Activated B cell treated with CpG ODN at 0.5 μM for 24 hours (primary cell): Measurements from ENCODE around the gene DSCAM. TPM values are rescaled to one million over a fixed set of nuclear protein-coding genes. Genes with fewer than 3 reads are reported as not detected.

Experiments used
- ATAC-seq: fragments of 200-7000 bp; cut with Tn5 transposase; one replicate; pipeline ENCODE4 v1.10.0; 2021; ENCODE audit warnings: low read depth, mild to moderate bottlenecking, moderate library complexity
- CTCF ChIA-PET: fragments of 350-600 bp; sonication (Branson Sonifier 250); formaldehyde crosslinking; loops from one replicate; lab custom pipeline; 2021; ENCODE audit warnings: antibody characterized with exemption; lab: Charles Lee
- POLR2A ChIA-PET: fragments of 350-600 bp; sonication (Branson Sonifier 250); formaldehyde crosslinking; loops from one replicate; lab custom pipeline; 2021; ENCODE audit warnings: antibody characterized with exemption; lab: Charles Lee
- DNase-seq: peaks from one replicate; pipeline ENCODE4 v3.0.0; 2022
- H3K27ac Mint-ChIP-seq: one replicate; pipeline ENCODE4 v1.8.0; 2020; ENCODE audit warnings: mixed read lengths
- H3K27me3 Mint-ChIP-seq: one replicate; pipeline ENCODE4 v1.8.0; 2021; ENCODE audit warnings: mixed read lengths
- H3K36me3 Mint-ChIP-seq: one replicate; pipeline ENCODE4 v1.8.0; 2021; ENCODE audit warnings: low read depth, mixed read lengths
- H3K4me1 Mint-ChIP-seq: one replicate; pipeline ENCODE4 v1.8.0; 2021; ENCODE audit warnings: mixed read lengths
- H3K4me3 Mint-ChIP-seq: one replicate; pipeline ENCODE4 v1.8.0; 2020; ENCODE audit warnings: mild to moderate bottlenecking, mixed read lengths
- H3K9me3 Mint-ChIP-seq: one replicate; pipeline ENCODE4 v1.8.0; 2020; ENCODE audit warnings: mixed read lengths
- CTCF ChIP-seq: fragments of 200-600 bp; IDR thresholded peaks from one replicate; pipeline ENCODE4 v1.8.0; 2022; ENCODE audit warnings: antibody characterized with exemption, mild to moderate bottlenecking
- intact Hi-C: fragments of 100-400 bp; cut with micrococcal nuclease; formaldehyde crosslinking; loops from one replicate; pipeline ENCODE4 v1.15.1; 2024
- total RNA-seq: library from RNA; stranded (reverse); gene quantifications from 2 replicates; pipeline ENCODE4 v1.2.3, GENCODE V29; 2022

DSCAM gene
- total RNA-seq, 1 donor from 2014 or later = not detected

DNA sequence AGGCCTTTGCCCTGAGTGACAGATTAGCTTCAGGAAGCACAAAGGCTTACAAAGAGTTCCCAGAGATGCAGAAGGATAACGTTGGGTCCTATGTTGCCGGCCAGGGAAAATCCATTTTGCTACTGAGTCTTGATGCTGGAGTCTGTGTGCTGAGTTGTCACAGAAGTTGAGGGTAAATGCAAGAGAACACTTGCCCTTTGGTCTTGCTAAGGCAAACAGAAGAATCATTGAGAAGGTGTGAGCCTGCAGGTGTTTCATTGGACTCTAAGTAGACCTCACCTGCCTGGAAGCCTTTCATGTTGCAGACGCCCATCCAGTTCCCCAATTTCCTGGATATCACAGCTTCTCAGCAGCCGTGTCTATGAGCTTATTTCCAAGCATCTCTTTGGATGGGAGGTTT, 874.5 kb downstream of the DSCAM start:
- ATAC-seq = no peak
- Mint-ChIP-seq H3K4me1 (no peaks in the 10 kb centered on the region), H3K27ac (no peak overlapping the region), H3K4me3 (no peak overlapping the region), H3K36me3 (no peaks in the 10 kb centered on the region), H3K27me3 (no peaks in the 10 kb centered on the region), H3K9me3 (peaks cover 9% of the 10 kb centered on the region)
- intact Hi-C loops = no loop called here
- no peak for TF ChIP-seq CTCF
- ChIA-PET CTCF (no interaction called here), POLR2A (no interaction called here)
- no peak for DNase-seq

- Mint-ChIP-seq H3K27me3 (no peaks in the 10 kb centered on the region), H3K36me3 (no peaks in the 10 kb centered on the region), H3K9me3 (peaks cover 9% of the 10 kb centered on the region), H3K4me3 (no peak overlapping the region), H3K4me1 (no peaks in the 10 kb centered on the region), H3K27ac (no peak overlapping the region)
- no peak for TF ChIP-seq CTCF
- ChIA-PET POLR2A (no interaction called here), CTCF (no interaction called here)
- intact Hi-C loops = no loop called here
- ATAC-seq = no peak
- DNase-seq = no peak
These were observed 875.0 kb downstream of the DSCAM start for GRCh38 chr21:39971956-39972355.

DNA sequence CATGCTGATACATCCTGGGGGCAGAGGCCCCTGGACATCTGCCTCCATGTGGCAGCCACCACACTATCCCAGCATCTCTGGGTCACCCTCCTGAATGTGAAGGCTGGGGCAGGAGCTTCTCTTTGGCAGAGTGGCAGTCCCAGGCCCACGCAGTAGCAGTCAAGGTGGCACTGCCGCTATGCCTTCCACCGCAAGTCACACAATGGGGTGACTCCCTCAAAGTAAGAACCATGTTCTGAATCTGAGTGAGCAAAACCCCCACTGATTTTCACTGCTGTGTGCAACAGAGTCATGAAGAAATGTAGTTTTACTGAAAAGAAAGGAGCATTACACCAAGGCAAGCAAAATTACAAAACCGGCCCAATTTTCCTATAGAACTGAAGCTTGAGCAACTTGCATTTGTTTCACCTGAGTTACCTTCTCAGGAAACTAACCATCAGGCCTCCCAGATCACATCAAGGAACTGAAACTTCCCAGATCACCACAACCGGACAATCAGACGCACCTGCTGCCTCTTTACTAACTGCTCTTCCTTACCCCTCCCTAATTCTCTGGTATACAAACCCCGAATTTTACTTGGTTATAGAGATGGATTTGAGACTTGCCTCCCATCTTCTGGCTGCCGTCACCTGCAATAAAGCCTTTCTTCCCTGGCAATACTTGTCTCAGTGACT, 877.1 kb downstream of the DSCAM start:
- CTCF ChIA-PET = no interaction called here
- Mint-ChIP-seq H3K4me3 (no peak overlapping the region), H3K27me3 (no peaks in the 10 kb centered on the region), H3K27ac (no peak overlapping the region), H3K9me3 (peaks cover 9% of the 10 kb centered on the region), H3K36me3 (no peaks in the 10 kb centered on the region), H3K4me1 (no peaks in the 10 kb centered on the region)
- no peak for ATAC-seq
- DNase-seq = no peak
- intact Hi-C loops = no loop called here
- POLR2A ChIA-PET = no interaction called here
- no peak for TF ChIP-seq CTCF

DNA sequence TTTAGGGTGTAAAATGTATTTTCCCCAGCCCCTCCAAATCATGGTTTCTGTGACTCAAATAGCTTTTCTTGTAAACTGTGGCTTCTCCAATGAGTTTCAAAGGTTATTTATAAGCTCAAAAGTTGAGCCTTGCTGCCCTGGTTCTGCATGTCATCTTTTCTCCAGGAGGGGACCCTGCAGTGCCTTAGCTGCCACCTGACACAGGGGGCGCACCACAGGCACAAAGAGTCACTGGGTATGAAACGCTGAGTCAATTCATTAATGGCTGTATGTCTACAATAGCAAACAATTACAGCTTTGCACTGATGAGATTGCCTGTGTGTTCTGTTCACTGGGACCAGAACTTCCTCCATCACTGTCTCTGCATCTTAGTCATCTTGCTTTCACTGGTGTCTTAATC, 878.9 kb downstream of the DSCAM start:
- no peak overlapping the region for H3K4me3 Mint-ChIP-seq
- no peaks in the 10 kb centered on the region for H3K27me3 Mint-ChIP-seq
- POLR2A ChIA-PET = no interaction called here
- no peaks in the 10 kb centered on the region for H3K4me1 Mint-ChIP-seq
- no peak for TF ChIP-seq CTCF
- no peak overlapping the region for H3K27ac Mint-ChIP-seq
- H3K36me3 Mint-ChIP-seq = no peaks in the 10 kb centered on the region
- DNase-seq (no peak), ATAC-seq (no peak)
- intact Hi-C loops = no loop called here
- H3K9me3 Mint-ChIP-seq = peaks cover 9% of the 10 kb centered on the region
- CTCF ChIA-PET = no interaction called here

DNA sequence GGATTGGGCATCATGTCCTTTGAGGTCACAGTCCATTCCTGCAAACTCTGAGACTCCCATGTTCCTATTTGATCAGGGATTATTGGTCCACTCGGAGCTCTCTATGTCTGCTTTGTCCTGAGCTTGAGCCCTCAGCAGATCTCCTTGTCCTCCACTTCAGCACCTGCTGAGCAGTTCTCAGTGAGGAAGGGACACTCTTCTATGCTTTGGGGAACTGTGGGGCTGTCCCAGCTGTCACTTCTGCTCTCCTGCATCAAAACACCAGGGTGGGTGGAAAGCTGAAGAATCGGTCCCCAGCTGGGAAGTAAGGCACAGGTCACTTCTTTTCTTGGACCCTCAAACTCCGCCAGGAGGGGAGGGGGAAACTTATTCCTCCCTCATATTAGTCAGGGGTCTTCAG, 880.2 kb downstream of the DSCAM start:
- no peaks in the 10 kb centered on the region for H3K27me3 Mint-ChIP-seq
- H3K36me3 Mint-ChIP-seq = no peaks in the 10 kb centered on the region
- no peak for TF ChIP-seq CTCF
- ChIA-PET POLR2A (no interaction called here), CTCF (no interaction called here)
- no peak for ATAC-seq
- H3K9me3 Mint-ChIP-seq = peaks cover 11% of the 10 kb centered on the region
- no peaks in the 10 kb centered on the region for H3K4me1 Mint-ChIP-seq
- no peak for DNase-seq
- intact Hi-C loops = no loop called here
- no peak overlapping the region for H3K4me3 Mint-ChIP-seq
- H3K27ac Mint-ChIP-seq = no peak overlapping the region
